Astrocyte (in vitro differentiated cells and primary cell): ENCODE results near the gene SYNGR1. TPM values are rescaled to one million over a fixed set of nuclear protein-coding genes. Genes with fewer than 3 reads are reported as not detected.

Experiments
- DNase-seq: peaks from one replicate; pipeline ENCODE4 v3.0.0-alpha.2; 2010; ENCODE audit warnings: low read depth
- FAIRE-seq: peaks from 2 replicates; lab custom pipeline; 2011; peaks lifted over from hg19 to GRCh38; lab: Jason Lieb, UNC
- H2AFZ ChIP-seq: 2 replicates; pipeline ENCODE4 v1.6.0; 2012; ENCODE audit warnings: low read depth, low read length, inconsistent platforms
- H3K27ac ChIP-seq: 2 replicates; pipeline ENCODE4 v1.5.1; 2011; ENCODE audit warnings: low read depth, low read length, inconsistent platforms
- H3K27me3 ChIP-seq: 2 replicates; pipeline ENCODE4 v1.6.0; 2011; ENCODE audit warnings: low read length, inconsistent platforms; ENCODE audit not compliant: insufficient read depth
- H3K36me3 ChIP-seq: 2 replicates; pipeline ENCODE4 v1.5.1; 2011; ENCODE audit warnings: low read length, inconsistent platforms; ENCODE audit not compliant: insufficient read depth
- H3K4me1 ChIP-seq: 2 replicates; pipeline ENCODE4 v1.5.1; 2011; ENCODE audit warnings: low read length, inconsistent platforms; ENCODE audit not compliant: insufficient read depth
- H3K4me2 ChIP-seq: 2 replicates; pipeline ENCODE4 v1.6.0; 2012; ENCODE audit warnings: low read length, inconsistent platforms
- H3K4me3 ChIP-seq: 2 replicates; pipeline ENCODE4 v1.5.1; 2011; ENCODE audit warnings: low read depth, mild to moderate bottlenecking, low read length, inconsistent platforms; ENCODE audit not compliant: insufficient read depth
- H3K79me2 ChIP-seq: 2 replicates; pipeline ENCODE4 v1.6.0; 2012; ENCODE audit warnings: mild to moderate bottlenecking, low read length, inconsistent platforms; ENCODE audit not compliant: insufficient read depth
- H3K9ac ChIP-seq: 2 replicates; pipeline ENCODE4 v1.6.0; 2012; ENCODE audit warnings: mild to moderate bottlenecking, low read length, inconsistent platforms
- H3K9me3 ChIP-seq: 2 replicates; pipeline ENCODE4 v1.5.1; 2012; ENCODE audit warnings: low read depth, mild to moderate bottlenecking, low read length, inconsistent platforms; ENCODE audit not compliant: insufficient read depth
- H4K20me1 ChIP-seq: 2 replicates; pipeline ENCODE4 v1.6.0; 2012; ENCODE audit warnings: low read length, inconsistent platforms; ENCODE audit not compliant: insufficient read depth
- H3K27ac Mint-ChIP-seq: one replicate; pipeline ENCODE4 v1.8.0; 2021; ENCODE audit warnings: mild to moderate bottlenecking, mixed read lengths; ENCODE audit not compliant: unreplicated experiment
- H3K27me3 Mint-ChIP-seq: one replicate; pipeline ENCODE4 v1.8.0; 2021; ENCODE audit warnings: low read depth, mixed read lengths; ENCODE audit not compliant: unreplicated experiment
- H3K36me3 Mint-ChIP-seq: one replicate; pipeline ENCODE4 v1.8.0; 2021; ENCODE audit warnings: low read depth, mixed read lengths; ENCODE audit not compliant: unreplicated experiment
- H3K4me1 Mint-ChIP-seq: one replicate; pipeline ENCODE4 v1.8.0; 2021; ENCODE audit warnings: low read depth, mixed read lengths; ENCODE audit not compliant: unreplicated experiment
- H3K4me3 Mint-ChIP-seq: one replicate; pipeline ENCODE4 v1.8.0; 2021; ENCODE audit warnings: mild to moderate bottlenecking, moderate library complexity, mixed read lengths; ENCODE audit not compliant: unreplicated experiment
- H3K9me3 Mint-ChIP-seq: one replicate; pipeline ENCODE4 v1.8.0; 2021; ENCODE audit warnings: mild to moderate bottlenecking, mixed read lengths; ENCODE audit not compliant: unreplicated experiment
- CTCF ChIP-seq: IDR thresholded peaks from 2 replicates; pipeline ENCODE4 v1.5.1; 2011; ENCODE audit warnings: low read depth, mild to moderate bottlenecking, inconsistent platforms, low read length, moderate library complexity; ENCODE audit not compliant: insufficient read depth
- EZH2 ChIP-seq: IDR thresholded peaks from 2 replicates; pipeline ENCODE4 v1.6.1; 2012; ENCODE audit warnings: mild to moderate bottlenecking, low read length, inconsistent platforms; ENCODE audit not compliant: insufficient read depth
- total RNA-seq: library from RNA; stranded (reverse); gene quantifications from 2 replicates; pipeline ENCODE4 v1.2.1, GENCODE V29; 2021

SYNGR1 gene
- total RNA-seq, 1 donor from 2014 or later: 12.0 TPM

GRCh38 chr22:39374191-39374590, 24.4 kb downstream of the SYNGR1 start:
- no peak overlapping the region for H3K9ac ChIP-seq
- DNase-seq: no peak
- Mint-ChIP-seq H3K27me3 (no peaks in the 10 kb centered on the region), H3K27ac (no peak overlapping the region), H3K9me3 (no peaks in the 10 kb centered on the region), H3K4me1 (no peaks in the 10 kb centered on the region), H3K4me3 (no peak overlapping the region), H3K36me3 (peaks cover 3% of the 10 kb centered on the region)
- peaks cover 3% of the 10 kb centered on the region for H3K9me3 ChIP-seq
- no peaks in the 10 kb centered on the region for H4K20me1 ChIP-seq
- no peaks in the 10 kb centered on the region for H3K27me3 ChIP-seq
- TF ChIP-seq CTCF (no peak), EZH2 (no peak)
- no peaks in the 10 kb centered on the region for H3K79me2 ChIP-seq
- no peaks in the 10 kb centered on the region for H3K36me3 ChIP-seq
- H3K4me1 ChIP-seq: no peaks in the 10 kb centered on the region
- no peak for FAIRE-seq
- H3K27ac ChIP-seq: no peak overlapping the region
- no peak overlapping the region for H3K4me2 ChIP-seq
- no peak overlapping the region for H2AFZ ChIP-seq
- no peak overlapping the region for H3K4me3 ChIP-seq

GRCh38 chr22:39374801-39375200, 25.0 kb downstream of the SYNGR1 start:
- H3K4me2 ChIP-seq: no peak overlapping the region
- H4K20me1 ChIP-seq: no peaks in the 10 kb centered on the region
- H3K79me2 ChIP-seq: no peaks in the 10 kb centered on the region
- TF ChIP-seq CTCF: no peak
- no peak for TF ChIP-seq EZH2
- no peak for DNase-seq
- H3K9me3 ChIP-seq: peaks cover 3% of the 10 kb centered on the region
- H3K27me3 ChIP-seq: no peaks in the 10 kb centered on the region
- peaks cover 3% of the 10 kb centered on the region for H3K36me3 Mint-ChIP-seq
- no peak overlapping the region for H3K9ac ChIP-seq
- H3K9me3 Mint-ChIP-seq: no peaks in the 10 kb centered on the region
- no peak overlapping the region for H2AFZ ChIP-seq
- H3K4me3 Mint-ChIP-seq: no peak overlapping the region
- H3K4me1 ChIP-seq: no peaks in the 10 kb centered on the region
- H3K27ac Mint-ChIP-seq: no peak overlapping the region
- no peaks in the 10 kb centered on the region for H3K4me1 Mint-ChIP-seq
- H3K4me3 ChIP-seq: no peak overlapping the region
- H3K36me3 ChIP-seq: no peaks in the 10 kb centered on the region
- H3K27me3 Mint-ChIP-seq: no peaks in the 10 kb centered on the region
- no peak overlapping the region for H3K27ac ChIP-seq
- no peak for FAIRE-seq

- H3K27ac ChIP-seq: no peak overlapping the region
- H3K9ac ChIP-seq: no peak overlapping the region
- no peak for DNase-seq
- no peak overlapping the region for H3K4me3 Mint-ChIP-seq
- H3K4me3 ChIP-seq: no peak overlapping the region
- FAIRE-seq: no peak
- H4K20me1 ChIP-seq: no peaks in the 10 kb centered on the region
- no peak overlapping the region for H3K27ac Mint-ChIP-seq
- no peak overlapping the region for H2AFZ ChIP-seq
- no peaks in the 10 kb centered on the region for H3K4me1 ChIP-seq
- peaks cover 3% of the 10 kb centered on the region for H3K9me3 ChIP-seq
- no peaks in the 10 kb centered on the region for H3K27me3 ChIP-seq
- H3K4me1 Mint-ChIP-seq: no peaks in the 10 kb centered on the region
- no peaks in the 10 kb centered on the region for H3K36me3 ChIP-seq
- no peaks in the 10 kb centered on the region for H3K79me2 ChIP-seq
- no peaks in the 10 kb centered on the region for H3K27me3 Mint-ChIP-seq
- H3K36me3 Mint-ChIP-seq: peaks cover 3% of the 10 kb centered on the region
- no peak overlapping the region for H3K4me2 ChIP-seq
- no peak for TF ChIP-seq CTCF
- TF ChIP-seq EZH2: no peak
- H3K9me3 Mint-ChIP-seq: no peaks in the 10 kb centered on the region
These were observed 25.9 kb downstream of the SYNGR1 start for GRCh38 chr22:39375646-39376045.
